AG10803 (cell line): ENCODE data around the gene DEGS2.

Experiments
- DNase-seq: peaks from one replicate; pipeline ENCODE4 v3.0.0; 2010; ENCODE audit warnings: low read depth
- H3K4me3 ChIP-seq: 2 replicates; pipeline ENCODE4 v1.5.1; 2011; ENCODE audit warnings: mild to moderate bottlenecking, low read length, control low read depth
- CTCF ChIP-seq: conservative IDR thresholded peaks from 2 replicates; pipeline ENCODE4 v1.5.1; 2011; ENCODE audit warnings: mild to moderate bottlenecking, low read length, control low read depth, inconsistent platforms

The DEGS2 gene

GRCh38 chr14:100096656-100097055 is 62.8 kb downstream of the DEGS2 start:
- TF ChIP-seq CTCF = no peak
- DNase-seq = peak; percentile 60
- H3K4me3 ChIP-seq = no peak overlapping the region
